DOHH2 (cell line): ENCODE measurements around the gene ZNF709.
A peak's percentile ranks its signal among the peaks of the same experiment; 100 is the strongest.
"Not testable (repeated sequence)": the region's sequence is repeated elsewhere in the genome, so short reads cannot be mapped to it uniquely, and the experiment has no call there.

Experiments used
- H3F3A ChIP-seq: fragments of 200-600 bp; sonication (generic), shearing (Covaris generic); 2 replicates; pipeline ENCODE4 v1.6.0; 2016; ENCODE audit warnings: antibody characterized with exemption, mild to moderate bottlenecking; ENCODE audit not compliant: control insufficient read depth, insufficient read depth
- H3K27ac ChIP-seq: fragments of 200-600 bp; sonication (generic); 2 replicates; pipeline ENCODE4 v1.5.1; 2014; ENCODE audit warnings: low read depth, mild to moderate bottlenecking, low read length, moderate library complexity
- H3K27me3 ChIP-seq: fragments of 200-600 bp; sonication (generic); 2 replicates; pipeline ENCODE4 v1.6.1; 2014; ENCODE audit warnings: mild to moderate bottlenecking, low read length, mixed read lengths; ENCODE audit not compliant: control insufficient read depth
- H3K36me3 ChIP-seq: fragments of 200-600 bp; sonication (generic); 2 replicates; pipeline ENCODE4 v1.6.1; 2014; ENCODE audit warnings: mild to moderate bottlenecking, low read length, moderate library complexity, mixed read lengths; ENCODE audit not compliant: control insufficient read depth
- H3K4me1 ChIP-seq: fragments of 200-600 bp; sonication (generic); 2 replicates; pipeline ENCODE4 v1.6.1; 2014; ENCODE audit warnings: mild to moderate bottlenecking, low read length, mixed read lengths; ENCODE audit not compliant: control insufficient read depth
- H3K4me2 ChIP-seq: fragments of 200-600 bp; sonication (generic); 2 replicates; pipeline ENCODE4 v1.6.0; 2014; ENCODE audit warnings: mild to moderate bottlenecking, low read length, moderate library complexity
- H3K4me3 ChIP-seq: fragments of 200-600 bp; sonication (generic); 2 replicates; pipeline ENCODE4 v1.5.1; 2014; ENCODE audit warnings: mild to moderate bottlenecking, low read length, mixed read lengths
- H3K79me2 ChIP-seq: fragments of 200-600 bp; sonication (generic); 2 replicates; pipeline ENCODE4 v1.6.1; 2014; ENCODE audit warnings: mild to moderate bottlenecking, low read length, mixed read lengths; ENCODE audit not compliant: control insufficient read depth
- H3K9me2 ChIP-seq: fragments of 200-600 bp; sonication (generic); replicated peaks from 2 replicates; pipeline ENCODE4 v1.6.1; 2014; ENCODE audit warnings: mild to moderate bottlenecking, low read length, mixed read lengths; ENCODE audit not compliant: control insufficient read depth
- H3K9me3 ChIP-seq: fragments of 200-600 bp; sonication (generic); 2 replicates; pipeline ENCODE4 v1.6.1; 2014; ENCODE audit warnings: antibody characterized with exemption, low read length, mixed read lengths; ENCODE audit not compliant: control insufficient read depth, insufficient read depth
- H4K20me1 ChIP-seq: fragments of 200-600 bp; sonication (generic); 2 replicates; pipeline ENCODE4 v1.6.0; 2014; ENCODE audit warnings: low read depth, mild to moderate bottlenecking, antibody characterized with exemption, low read length, moderate library complexity; ENCODE audit not compliant: control insufficient read depth, insufficient read depth
- EZH2phosphoT487 ChIP-seq: fragments of 200-600 bp; sonication (generic); IDR thresholded peaks from 2 replicates; pipeline ENCODE4 v1.6.1; 2017; ENCODE audit warnings: borderline replicate concordance, mild to moderate bottlenecking, antibody characterized with exemption, low read length, moderate library complexity, mixed read lengths
- TF ChIP-seq, protein P1 (sequence below): fragments of 200-600 bp; sonication (generic); IDR thresholded peaks from one replicate; pipeline ENCODE4 v1.5.1; 2014; ENCODE audit warnings: antibody characterized with exemption, mild to moderate bottlenecking, low read depth, low read length; ENCODE audit not compliant: poor library complexity, severe bottlenecking

ZNF709 gene

GRCh38 chr19:12495002-12495802 is 10.6 kb upstream of the ZNF709 start:
- H3K27ac ChIP-seq, result no peak overlapping the region
- no peaks in the 10 kb centered on the region for H3K79me2 ChIP-seq
- H3K9me3 ChIP-seq, result no peaks in the 10 kb centered on the region
- H3K4me3 ChIP-seq, result peak overlapping the region; percentile 72
- no peaks in the 10 kb centered on the region for H3F3A ChIP-seq
- TF ChIP-seq, protein P1, sequence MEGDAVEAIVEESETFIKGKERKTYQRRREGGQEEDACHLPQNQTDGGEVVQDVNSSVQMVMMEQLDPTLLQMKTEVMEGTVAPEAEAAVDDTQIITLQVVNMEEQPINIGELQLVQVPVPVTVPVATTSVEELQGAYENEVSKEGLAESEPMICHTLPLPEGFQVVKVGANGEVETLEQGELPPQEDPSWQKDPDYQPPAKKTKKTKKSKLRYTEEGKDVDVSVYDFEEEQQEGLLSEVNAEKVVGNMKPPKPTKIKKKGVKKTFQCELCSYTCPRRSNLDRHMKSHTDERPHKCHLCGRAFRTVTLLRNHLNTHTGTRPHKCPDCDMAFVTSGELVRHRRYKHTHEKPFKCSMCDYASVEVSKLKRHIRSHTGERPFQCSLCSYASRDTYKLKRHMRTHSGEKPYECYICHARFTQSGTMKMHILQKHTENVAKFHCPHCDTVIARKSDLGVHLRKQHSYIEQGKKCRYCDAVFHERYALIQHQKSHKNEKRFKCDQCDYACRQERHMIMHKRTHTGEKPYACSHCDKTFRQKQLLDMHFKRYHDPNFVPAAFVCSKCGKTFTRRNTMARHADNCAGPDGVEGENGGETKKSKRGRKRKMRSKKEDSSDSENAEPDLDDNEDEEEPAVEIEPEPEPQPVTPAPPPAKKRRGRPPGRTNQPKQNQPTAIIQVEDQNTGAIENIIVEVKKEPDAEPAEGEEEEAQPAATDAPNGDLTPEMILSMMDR, result peak; percentile 59
- no peak for TF ChIP-seq EZH2phosphoT487
- H3K27me3 ChIP-seq, result no peaks in the 10 kb centered on the region
- no peaks in the 10 kb centered on the region for H4K20me1 ChIP-seq
- H3K4me2 ChIP-seq, result peak overlapping the region; percentile 83
- H3K9me2 ChIP-seq, result no peaks in the 10 kb centered on the region
- H3K36me3 ChIP-seq, result no peaks in the 10 kb centered on the region
- H3K4me1 ChIP-seq, result peaks cover 10% of the 10 kb centered on the region

DNA sequence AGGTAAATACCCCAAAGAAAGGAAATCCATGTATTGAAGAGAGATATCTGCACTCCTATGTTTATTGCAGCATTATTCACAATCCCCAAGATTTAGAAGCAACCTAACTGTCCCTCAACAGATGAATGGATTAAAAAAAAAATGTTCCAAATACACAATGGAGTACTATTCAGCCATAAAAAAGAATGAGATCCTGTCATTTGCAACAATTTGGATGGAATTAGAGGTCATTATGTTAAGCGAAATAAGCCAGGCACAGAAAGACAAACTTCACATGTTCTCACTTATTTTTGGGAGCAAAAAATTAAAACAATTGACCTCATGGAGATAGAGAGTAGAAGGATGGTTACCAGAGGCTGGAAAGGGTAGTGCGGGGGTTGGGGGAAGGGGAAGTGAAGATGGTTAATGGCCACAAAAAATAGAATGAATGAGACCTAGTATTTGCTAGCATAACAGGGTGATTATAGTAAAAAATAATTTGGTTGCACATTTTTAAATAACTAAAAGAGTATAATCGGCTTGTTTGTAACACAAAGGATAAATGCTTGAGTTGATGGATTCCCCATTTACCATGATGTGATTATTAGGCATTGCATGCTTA is 9.7 kb upstream of the ZNF709 start:
- Histone ChIP-seq H3K27ac (no peak overlapping the region), H3K79me2 (no peaks in the 10 kb centered on the region), H3K27me3 (no peaks in the 10 kb centered on the region), H3K4me2 (peak overlapping the region; percentile 83; the same call in 1 of the 2 replicates), H3K9me2 (no peaks in the 10 kb centered on the region), H3K36me3 (no peaks in the 10 kb centered on the region), H3K4me3 (peak overlapping the region; percentile 72; the same call in 1 of the 2 replicates), H3K4me1 (peaks cover 10% of the 10 kb centered on the region), H3K9me3 (no peaks in the 10 kb centered on the region), H4K20me1 (no peaks in the 10 kb centered on the region), H3F3A (no peaks in the 10 kb centered on the region)
- TF ChIP-seq EZH2phosphoT487, result no peak
- TF ChIP-seq, protein P1, result no peak

GRCh38 chr19:12486265-12486783 is 1.7 kb upstream of the ZNF709 start:
- not testable (repeated sequence) for H3K9me3 ChIP-seq, H3F3A ChIP-seq, H3K27me3 ChIP-seq, H4K20me1 ChIP-seq, H3K9me2 ChIP-seq, H3K4me2 ChIP-seq, H3K4me3 ChIP-seq, H3K27ac ChIP-seq, H3K36me3 ChIP-seq
- peaks cover 21% of the 10 kb centered on the region for H3K79me2 ChIP-seq
- peaks cover 35% of the 10 kb centered on the region for H3K4me1 ChIP-seq

DNA sequence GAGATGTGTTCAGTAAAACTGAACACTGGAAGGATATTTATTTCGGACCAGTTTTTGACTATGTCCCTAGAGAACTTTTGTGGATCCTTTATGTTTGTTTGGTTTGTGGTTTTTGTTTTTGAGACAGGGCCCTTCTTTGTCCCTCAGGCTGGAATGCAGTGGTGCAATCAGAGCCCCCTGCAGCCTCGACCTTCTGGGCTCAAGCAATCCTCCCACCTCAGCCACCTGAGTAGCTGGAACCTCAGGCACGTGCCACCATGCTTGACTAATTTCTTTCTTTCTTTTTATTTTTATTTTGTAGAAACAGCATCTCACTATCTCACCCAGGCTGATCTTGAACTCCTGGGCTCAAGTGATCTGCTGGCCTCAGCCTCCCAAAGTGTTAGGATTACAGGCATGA is 955 bp upstream of the ZNF709 start:
- H3K4me1 ChIP-seq, result peaks cover 35% of the 10 kb centered on the region
- H3K4me2 ChIP-seq, result peak overlapping the region; percentile 94
- no peaks in the 10 kb centered on the region for H3K36me3 ChIP-seq
- peak overlapping the region; percentile 88; the same call in 1 of the 2 replicates for H3K4me3 ChIP-seq
- H4K20me1 ChIP-seq, result no peaks in the 10 kb centered on the region
- no peaks in the 10 kb centered on the region for H3K9me3 ChIP-seq
- no peaks in the 10 kb centered on the region for H3K27me3 ChIP-seq
- H3F3A ChIP-seq, result peaks cover 6% of the 10 kb centered on the region; the same call in 1 of the 2 replicates
- no peaks in the 10 kb centered on the region for H3K9me2 ChIP-seq
- H3K27ac ChIP-seq, result no peak overlapping the region
- H3K79me2 ChIP-seq, result peaks cover 27% of the 10 kb centered on the region
- TF ChIP-seq, protein P1, result no peak
- TF ChIP-seq EZH2phosphoT487, result no peak
